Panc1 (cell line): ENCODE measurements around the gene TCOF1. TPM values are rescaled to one million over a fixed set of nuclear protein-coding genes. Genes with fewer than 3 reads are reported as not detected.

Experiments used
- ATAC-seq: fragments of 200-7000 bp; cut with Tn5 transposase; 2 replicates; pipeline ENCODE4 v1.9.1; 2020; ENCODE audit warnings: mild to moderate bottlenecking, moderate library complexity
- BruUV-seq: library from RNA; stranded (reverse); fragments of 400-500 nt; replicated peaks from 2 replicates; lab custom pipeline; 2021; lab: Mats Ljungman, UMichigan
- CTCF ChIA-PET: fragments of 300-600 bp; sonication (Branson Sonifier 250); formaldehyde crosslinking; loops from one replicate; lab custom pipeline; 2022; ENCODE audit warnings: antibody characterized with exemption; lab: Charles Lee
- POLR2A ChIA-PET: fragments of 300-600 bp; sonication (Branson Sonifier 250); formaldehyde crosslinking; loops from one replicate; lab custom pipeline; 2022; ENCODE audit warnings: antibody characterized with exemption; lab: Charles Lee
- DNase-seq: peaks from one replicate; pipeline ENCODE4 v3.0.0-alpha.2; 2010; ENCODE audit warnings: low read depth, low spot score
- H3K27ac ChIP-seq: 2 replicates; pipeline ENCODE4 v1.5.1; 2011; ENCODE audit warnings: mild to moderate bottlenecking, low read length, inconsistent platforms
- H3K27me3 ChIP-seq: fragments of 200-500 bp; sonication (Bioruptor generic); 2 replicates; pipeline ENCODE4 v1.6.0; 2014; ENCODE audit warnings: low read length, inconsistent platforms; ENCODE audit not compliant: control insufficient read depth, insufficient read depth
- H3K36me3 ChIP-seq: fragments of 200-500 bp; sonication (Bioruptor generic); 2 replicates; pipeline ENCODE4 v1.5.1; 2014; ENCODE audit warnings: inconsistent platforms, mild to moderate bottlenecking, low read length, moderate library complexity; ENCODE audit not compliant: control insufficient read depth, insufficient read depth
- H3K4me1 ChIP-seq: 2 replicates; pipeline ENCODE4 v1.5.1; 2011; ENCODE audit warnings: inconsistent platforms, mild to moderate bottlenecking, low read length, moderate library complexity; ENCODE audit not compliant: control insufficient read depth, insufficient read depth
- H3K4me3 ChIP-seq, 2 experiments: 2 replicates each; pipeline ENCODE4 v1.5.1; 2011 to 2012; ENCODE audit warnings: low read depth in 2 of 2, low read length in 2 of 2, mild to moderate bottlenecking in 2 of 2, inconsistent platforms in 1 of 2, moderate library complexity in 1 of 2
- H3K9me3 ChIP-seq: fragments of 200-500 bp; sonication (Bioruptor generic); 2 replicates; pipeline ENCODE4 v1.5.1; 2014; ENCODE audit warnings: low read depth, mild to moderate bottlenecking, inconsistent platforms, low read length, moderate library complexity; ENCODE audit not compliant: control insufficient read depth, insufficient read depth
- CTCF ChIP-seq: fragments of 450-650 bp; IDR thresholded peaks from 2 replicates; pipeline ENCODE4 v1.5.1; 2017; ENCODE audit warnings: mild to moderate bottlenecking
- POLR2AphosphoS5 ChIP-seq: IDR thresholded peaks from 2 replicates; pipeline ENCODE4 v1.6.1; 2012; ENCODE audit warnings: mild to moderate bottlenecking, low read depth, low read length, moderate library complexity
- REST ChIP-seq, 2 experiments: IDR thresholded peaks; 2 replicates each; pipeline ENCODE4 v1.6.1; 2011 to 2012; ENCODE audit warnings: low read depth in 2 of 2, control low read depth in 1 of 2, low read length in 1 of 2, mild to moderate bottlenecking in 1 of 2, moderate library complexity in 1 of 2; ENCODE audit not compliant: insufficient read depth in 1 of 2
- SIN3A ChIP-seq: IDR thresholded peaks from 2 replicates; pipeline ENCODE4 v1.6.1; 2012; ENCODE audit warnings: low read depth, mild to moderate bottlenecking, low read length, moderate library complexity, borderline replicate concordance; ENCODE audit not compliant: insufficient read depth
- TCF7L2 ChIP-seq: IDR thresholded peaks from 2 replicates; pipeline ENCODE4 v1.6.1; 2011; ENCODE audit warnings: mild to moderate bottlenecking, low read depth, low read length, inconsistent platforms
- in situ Hi-C: cut with HindIII; loops from 2 replicates; pipeline ENCODE4 v1.10.0; 2016; ENCODE audit warnings: low sequenced_read_pairs, low pct_unique_long_range_greater_than_20kb
- intact Hi-C: fragments of 100-400 bp; cut with micrococcal nuclease; formaldehyde crosslinking; loops from one replicate; pipeline ENCODE4 v1.10.0; 2022; ENCODE audit not compliant: unreplicated experiment
- total RNA-seq: library from RNA; stranded (reverse); gene quantifications from one replicate; pipeline ENCODE4 v1.2.1, GENCODE V29; 2021; ENCODE audit not compliant: unreplicated experiment

TCOF1 gene
- total RNA-seq, 1 experiment from 2014 or later, result 92.8 TPM

- in situ Hi-C loops, result no loop called here
- intact Hi-C loops, result no loop called here
- H3K4me1 ChIP-seq, result no peaks in the 10 kb centered on the region
- H3K4me3 ChIP-seq, result no peak overlapping the region
- ChIA-PET CTCF (no interaction called here), POLR2A (no interaction called here)
- no peaks in the 10 kb centered on the region for H3K9me3 ChIP-seq
- H3K27ac ChIP-seq, result no peak overlapping the region
- no peak for DNase-seq
- no TSS peak for BruUV-seq
- TF ChIP-seq POLR2AphosphoS5 (no peak), TCF7L2 (no peak), CTCF (no peak), SIN3A (no peak), REST (IDR thresholded peaks at IDR 0.05; ENCODE audit: insufficient read depth in 1 of 2, low read depth in 2 of 2, low read length in 1 of 2) (no peak)
- H3K36me3 ChIP-seq, result no peaks in the 10 kb centered on the region
- no peak for ATAC-seq
- H3K27me3 ChIP-seq, result no peaks in the 10 kb centered on the region
These were observed 21.7 kb upstream of the TCOF1 start for GRCh38 chr5:150335778-150336177.

GRCh38 chr5:150338546-150338945, 19.0 kb upstream of the TCOF1 start:
- BruUV-seq, result no TSS peak
- intact Hi-C loops, result no loop called here
- Histone ChIP-seq H3K36me3 (no peaks in the 10 kb centered on the region), H3K27me3 (no peaks in the 10 kb centered on the region), H3K27ac (no peak overlapping the region), H3K4me1 (no peaks in the 10 kb centered on the region), H3K4me3 (no peak overlapping the region), H3K9me3 (no peaks in the 10 kb centered on the region)
- ATAC-seq (0 out of 2 replicates have a peak, but pooled peaks have one; percentile 18), DNase-seq (no peak)
- CTCF ChIA-PET, result no interaction called here
- TF ChIP-seq SIN3A (no peak), REST (IDR thresholded peaks at IDR 0.05; ENCODE audit: insufficient read depth in 1 of 2, low read depth in 2 of 2, low read length in 1 of 2) (no peak), CTCF (no peak), POLR2AphosphoS5 (no peak), TCF7L2 (no peak)
- in situ Hi-C loops, result no loop called here
- POLR2A ChIA-PET, result no interaction called here
